ENCODE data around the gene CDK6. TPM values are rescaled to one million over a fixed set of nuclear protein-coding genes. Genes with fewer than 3 reads are reported as not detected.

Gene CDK6
- total RNA-seq, 1 experiment from 2014 or later = 41.4 TPM

DNA sequence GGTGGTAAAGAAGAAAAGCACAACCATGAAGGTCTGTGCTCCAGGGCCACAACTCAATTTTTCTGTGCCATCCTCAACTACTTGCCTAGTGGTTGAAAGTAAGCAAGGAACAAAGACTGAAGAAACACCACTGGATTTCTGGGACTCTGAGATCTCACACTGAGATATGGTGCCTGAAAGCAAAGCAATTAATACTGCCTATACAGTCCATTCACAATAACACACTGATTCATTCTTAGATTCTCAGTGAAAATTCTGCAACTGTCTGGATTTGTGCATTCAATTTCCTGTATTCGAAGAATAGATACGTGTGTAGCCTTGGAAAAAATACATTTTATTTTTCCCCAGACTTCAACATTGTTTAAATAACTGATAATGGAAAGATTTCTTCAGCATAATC is 129.8 kb downstream of the CDK6 start (continued):
- TF ChIP-seq, protein P1, sequence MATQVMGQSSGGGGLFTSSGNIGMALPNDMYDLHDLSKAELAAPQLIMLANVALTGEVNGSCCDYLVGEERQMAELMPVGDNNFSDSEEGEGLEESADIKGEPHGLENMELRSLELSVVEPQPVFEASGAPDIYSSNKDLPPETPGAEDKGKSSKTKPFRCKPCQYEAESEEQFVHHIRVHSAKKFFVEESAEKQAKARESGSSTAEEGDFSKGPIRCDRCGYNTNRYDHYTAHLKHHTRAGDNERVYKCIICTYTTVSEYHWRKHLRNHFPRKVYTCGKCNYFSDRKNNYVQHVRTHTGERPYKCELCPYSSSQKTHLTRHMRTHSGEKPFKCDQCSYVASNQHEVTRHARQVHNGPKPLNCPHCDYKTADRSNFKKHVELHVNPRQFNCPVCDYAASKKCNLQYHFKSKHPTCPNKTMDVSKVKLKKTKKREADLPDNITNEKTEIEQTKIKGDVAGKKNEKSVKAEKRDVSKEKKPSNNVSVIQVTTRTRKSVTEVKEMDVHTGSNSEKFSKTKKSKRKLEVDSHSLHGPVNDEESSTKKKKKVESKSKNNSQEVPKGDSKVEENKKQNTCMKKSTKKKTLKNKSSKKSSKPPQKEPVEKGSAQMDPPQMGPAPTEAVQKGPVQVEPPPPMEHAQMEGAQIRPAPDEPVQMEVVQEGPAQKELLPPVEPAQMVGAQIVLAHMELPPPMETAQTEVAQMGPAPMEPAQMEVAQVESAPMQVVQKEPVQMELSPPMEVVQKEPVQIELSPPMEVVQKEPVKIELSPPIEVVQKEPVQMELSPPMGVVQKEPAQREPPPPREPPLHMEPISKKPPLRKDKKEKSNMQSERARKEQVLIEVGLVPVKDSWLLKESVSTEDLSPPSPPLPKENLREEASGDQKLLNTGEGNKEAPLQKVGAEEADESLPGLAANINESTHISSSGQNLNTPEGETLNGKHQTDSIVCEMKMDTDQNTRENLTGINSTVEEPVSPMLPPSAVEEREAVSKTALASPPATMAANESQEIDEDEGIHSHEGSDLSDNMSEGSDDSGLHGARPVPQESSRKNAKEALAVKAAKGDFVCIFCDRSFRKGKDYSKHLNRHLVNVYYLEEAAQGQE (IDR thresholded peaks at IDR 0.05; ENCODE audit: low read depth) = no peak
- TF ChIP-seq EZH2 (IDR thresholded peaks at IDR 0.05) (no peak), TCF7L2 (IDR thresholded peaks at IDR 0.05; ENCODE audit: borderline replicate concordance, extremely low read depth, insufficient read depth, insufficient read length) (no peak), POLR2A (IDR thresholded peaks at IDR 0.05; ENCODE audit: borderline replicate concordance, extremely low read depth, insufficient read depth, insufficient read length) (no peak), JUND (IDR thresholded peaks at IDR 0.05) (no peak)
- TF ChIP-seq, protein P2, sequence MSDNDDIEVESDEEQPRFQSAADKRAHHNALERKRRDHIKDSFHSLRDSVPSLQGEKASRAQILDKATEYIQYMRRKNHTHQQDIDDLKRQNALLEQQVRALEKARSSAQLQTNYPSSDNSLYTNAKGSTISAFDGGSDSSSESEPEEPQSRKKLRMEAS (IDR thresholded peaks at IDR 0.05) = no peak

DNA sequence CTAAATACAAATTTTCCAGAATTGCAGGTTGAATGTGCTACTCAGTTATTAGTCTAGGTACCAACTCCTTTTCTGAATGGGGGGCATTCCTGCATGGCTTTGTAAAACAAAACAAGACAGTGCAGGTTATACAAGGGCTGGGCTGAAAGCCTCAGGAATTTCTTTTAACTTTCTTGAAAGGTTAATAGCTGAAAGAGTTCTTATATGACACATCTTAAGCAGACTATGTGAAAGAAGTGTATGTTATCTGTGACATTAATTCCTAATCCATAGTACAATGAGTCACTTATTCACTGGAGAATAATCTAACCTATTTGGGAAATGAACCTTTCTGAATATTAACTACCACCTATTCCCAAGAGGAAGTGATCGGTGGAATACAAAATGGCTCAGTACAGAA is 130.5 kb downstream of the CDK6 start:
- CTCF ChIA-PET = no interaction called here
- H3K9me2 ChIP-seq (ENCODE audit: insufficient read depth) = no peaks in the 10 kb centered on the region
- no peaks in the 10 kb centered on the region for H3K27me3 ChIP-seq (ENCODE audit: insufficient read depth, low read length)
- RAD21 ChIA-PET (ENCODE audit: low non-redundant PET in 1 of 2, low total read pairs in 2 of 2, uncharacterized antibody in 2 of 2, unreplicated experiment in 2 of 2) = no interaction called here
- no TSS peak for BruUV-seq (replicated peaks)
- peaks cover 0 to 9% of the 10 kb centered on the region in 2 experiments; a peak in 2 of 4 replicates for H3K9me3 ChIP-seq (ENCODE audit: control insufficient read depth in 1 of 2, insufficient read depth in 1 of 2, low read depth in 1 of 2, low read length in 2 of 2)
- POLR2A ChIA-PET = no interaction called here
- H2AFZ ChIP-seq (ENCODE audit: low read depth, low read length, poor library complexity, severe bottlenecking) = no peak overlapping the region
- H4K20me1 ChIP-seq (ENCODE audit: insufficient read depth) = no peaks in the 10 kb centered on the region
- H3K4me2 ChIP-seq (ENCODE audit: low read length) = no peak overlapping the region
- H3K4me1 ChIP-seq (ENCODE audit: control insufficient read depth in 1 of 2, insufficient read depth in 2 of 2, low read length in 2 of 2) = no peaks in the 10 kb centered on the region
- DNase-seq (ENCODE audit: low read depth, low spot score) (no peak), ATAC-seq (no peak)
- H3K27ac ChIP-seq (ENCODE audit: low read depth, low read length) = no peak overlapping the region
- peaks cover 0 to 9% of the 10 kb centered on the region in 2 experiments; a peak in 1 of 4 replicates for H3K36me3 ChIP-seq (ENCODE audit: control insufficient read depth in 1 of 2, insufficient read depth in 2 of 2, low read length in 2 of 2)
- H3K9ac ChIP-seq (ENCODE audit: low read length) = no peak overlapping the region
- H3K4me3 ChIP-seq (replicated peaks in 1 of 2; ENCODE audit: low read depth in 1 of 2, low read length in 2 of 2) = no peak overlapping the region
- intact Hi-C loops (cut with micrococcal nuclease) = no loop called here
- H3K79me2 ChIP-seq (ENCODE audit: insufficient read depth, low read length) = peaks cover 16% of the 10 kb centered on the region; the same call in 1 of the 2 replicates
- no peak for TF ChIP-seq ZNF274 (IDR thresholded peaks at IDR 0.05; ENCODE audit: low read depth, low read length)
- TF ChIP-seq, protein P1 (IDR thresholded peaks at IDR 0.05; ENCODE audit: low read depth) = no peak
- TF ChIP-seq, protein P3, sequence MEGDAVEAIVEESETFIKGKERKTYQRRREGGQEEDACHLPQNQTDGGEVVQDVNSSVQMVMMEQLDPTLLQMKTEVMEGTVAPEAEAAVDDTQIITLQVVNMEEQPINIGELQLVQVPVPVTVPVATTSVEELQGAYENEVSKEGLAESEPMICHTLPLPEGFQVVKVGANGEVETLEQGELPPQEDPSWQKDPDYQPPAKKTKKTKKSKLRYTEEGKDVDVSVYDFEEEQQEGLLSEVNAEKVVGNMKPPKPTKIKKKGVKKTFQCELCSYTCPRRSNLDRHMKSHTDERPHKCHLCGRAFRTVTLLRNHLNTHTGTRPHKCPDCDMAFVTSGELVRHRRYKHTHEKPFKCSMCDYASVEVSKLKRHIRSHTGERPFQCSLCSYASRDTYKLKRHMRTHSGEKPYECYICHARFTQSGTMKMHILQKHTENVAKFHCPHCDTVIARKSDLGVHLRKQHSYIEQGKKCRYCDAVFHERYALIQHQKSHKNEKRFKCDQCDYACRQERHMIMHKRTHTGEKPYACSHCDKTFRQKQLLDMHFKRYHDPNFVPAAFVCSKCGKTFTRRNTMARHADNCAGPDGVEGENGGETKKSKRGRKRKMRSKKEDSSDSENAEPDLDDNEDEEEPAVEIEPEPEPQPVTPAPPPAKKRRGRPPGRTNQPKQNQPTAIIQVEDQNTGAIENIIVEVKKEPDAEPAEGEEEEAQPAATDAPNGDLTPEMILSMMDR (IDR thresholded peaks at IDR 0.05 in 2 of 3, conservative IDR thresholded peaks at IDR 0.05 in 1 of 3; ENCODE audit: borderline replicate concordance in 1 of 3, insufficient read depth in 1 of 3, low read depth in 2 of 3, low read length in 2 of 3) = no peak
- no peak for TF ChIP-seq RAD21 (IDR thresholded peaks at IDR 0.05; ENCODE audit: low read depth)
- TF ChIP-seq ELF1 (IDR thresholded peaks at IDR 0.05; ENCODE audit: borderline replicate concordance, low read depth) = no peak
- TF ChIP-seq EGR1 (IDR thresholded peaks at IDR 0.05; ENCODE audit: low read depth) = no peak
- no peak for TF ChIP-seq SIN3A (IDR thresholded peaks at IDR 0.05; ENCODE audit: low read depth)
- no peak for TF ChIP-seq CBX3 (IDR thresholded peaks at IDR 0.05; ENCODE audit: low read depth)
- no peak for TF ChIP-seq EZH2phosphoT487 (IDR thresholded peaks at IDR 0.05; ENCODE audit: borderline replicate concordance)
- TF ChIP-seq, protein P2 (IDR thresholded peaks at IDR 0.05) = no peak
- TF ChIP-seq POLR2A (IDR thresholded peaks at IDR 0.05; ENCODE audit: borderline replicate concordance, extremely low read depth, insufficient read depth, insufficient read length) = no peak
- no peak for TF ChIP-seq TCF7L2 (IDR thresholded peaks at IDR 0.05; ENCODE audit: borderline replicate concordance, extremely low read depth, insufficient read depth, insufficient read length)
- no peak for TF ChIP-seq SP1 (IDR thresholded peaks at IDR 0.05; ENCODE audit: low read depth)

Measured in HCT116 (cell line).